ENCODE results near the gene BACE1-AS. TPM values are rescaled to one million over a fixed set of nuclear protein-coding genes. Genes with fewer than 3 reads are reported as not detected.
A peak's percentile ranks its signal among the peaks of the same experiment; 100 is the strongest.

Gene BACE1-AS
- total and polyA plus RNA-seq, 2 experiments from 2014 or later, result 10.6 to 19.6 TPM

DNA sequence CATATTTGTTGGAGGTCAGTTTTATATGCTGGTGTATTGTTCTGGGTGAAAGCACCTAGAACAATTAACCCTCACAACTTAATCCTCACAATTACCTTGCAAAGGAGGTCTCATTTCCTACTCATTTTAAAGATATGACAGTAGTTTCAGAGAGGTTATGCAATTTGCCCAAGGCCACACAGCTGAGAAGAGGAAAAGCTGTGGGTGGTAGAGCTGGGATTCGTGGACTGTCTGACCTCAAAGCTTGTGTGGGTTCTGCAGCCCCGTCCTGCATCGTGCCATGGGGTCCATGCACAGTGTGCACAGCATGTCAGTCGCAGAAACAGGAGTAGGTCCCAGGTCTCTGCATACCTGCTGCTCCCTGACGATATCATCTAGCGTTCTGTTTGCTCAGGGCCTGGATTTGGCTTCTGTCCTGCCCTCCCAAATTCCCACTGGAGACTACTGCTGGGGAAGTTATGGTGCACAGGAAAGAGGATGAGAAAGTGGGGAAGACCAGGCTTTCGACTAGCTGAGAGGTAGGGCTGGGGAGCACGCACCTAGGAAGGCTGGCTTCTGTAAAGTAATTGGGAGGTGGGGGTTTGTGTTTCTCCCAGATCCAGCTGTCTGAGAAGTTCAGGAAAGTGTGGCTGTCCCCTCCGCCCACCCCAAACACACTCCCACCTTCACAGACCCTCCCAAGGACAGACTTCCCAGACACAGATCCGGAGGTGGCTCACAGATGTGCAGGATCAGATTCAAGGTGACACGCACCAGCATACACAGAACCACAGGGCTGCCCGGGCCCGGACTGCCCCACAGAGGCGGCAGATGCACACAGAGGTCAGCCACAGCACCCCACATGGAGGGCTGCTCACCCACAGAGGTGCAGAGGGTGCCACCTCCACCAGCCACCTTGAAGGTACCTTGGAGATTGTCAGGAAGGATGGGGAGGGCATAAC is 23.0 kb downstream of the BACE1-AS start (continued):
- TF ChIP-seq, protein P1, sequence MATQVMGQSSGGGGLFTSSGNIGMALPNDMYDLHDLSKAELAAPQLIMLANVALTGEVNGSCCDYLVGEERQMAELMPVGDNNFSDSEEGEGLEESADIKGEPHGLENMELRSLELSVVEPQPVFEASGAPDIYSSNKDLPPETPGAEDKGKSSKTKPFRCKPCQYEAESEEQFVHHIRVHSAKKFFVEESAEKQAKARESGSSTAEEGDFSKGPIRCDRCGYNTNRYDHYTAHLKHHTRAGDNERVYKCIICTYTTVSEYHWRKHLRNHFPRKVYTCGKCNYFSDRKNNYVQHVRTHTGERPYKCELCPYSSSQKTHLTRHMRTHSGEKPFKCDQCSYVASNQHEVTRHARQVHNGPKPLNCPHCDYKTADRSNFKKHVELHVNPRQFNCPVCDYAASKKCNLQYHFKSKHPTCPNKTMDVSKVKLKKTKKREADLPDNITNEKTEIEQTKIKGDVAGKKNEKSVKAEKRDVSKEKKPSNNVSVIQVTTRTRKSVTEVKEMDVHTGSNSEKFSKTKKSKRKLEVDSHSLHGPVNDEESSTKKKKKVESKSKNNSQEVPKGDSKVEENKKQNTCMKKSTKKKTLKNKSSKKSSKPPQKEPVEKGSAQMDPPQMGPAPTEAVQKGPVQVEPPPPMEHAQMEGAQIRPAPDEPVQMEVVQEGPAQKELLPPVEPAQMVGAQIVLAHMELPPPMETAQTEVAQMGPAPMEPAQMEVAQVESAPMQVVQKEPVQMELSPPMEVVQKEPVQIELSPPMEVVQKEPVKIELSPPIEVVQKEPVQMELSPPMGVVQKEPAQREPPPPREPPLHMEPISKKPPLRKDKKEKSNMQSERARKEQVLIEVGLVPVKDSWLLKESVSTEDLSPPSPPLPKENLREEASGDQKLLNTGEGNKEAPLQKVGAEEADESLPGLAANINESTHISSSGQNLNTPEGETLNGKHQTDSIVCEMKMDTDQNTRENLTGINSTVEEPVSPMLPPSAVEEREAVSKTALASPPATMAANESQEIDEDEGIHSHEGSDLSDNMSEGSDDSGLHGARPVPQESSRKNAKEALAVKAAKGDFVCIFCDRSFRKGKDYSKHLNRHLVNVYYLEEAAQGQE (IDR thresholded peaks at IDR 0.05; ENCODE audit: unreplicated experiment), result no peak
- no peak for TF ChIP-seq NANOG (IDR thresholded peaks at IDR 0.05; ENCODE audit: borderline replicate concordance)
- no peak for TF ChIP-seq STAT1 (IDR thresholded peaks at IDR 0.05; ENCODE audit: unreplicated experiment)

DNA sequence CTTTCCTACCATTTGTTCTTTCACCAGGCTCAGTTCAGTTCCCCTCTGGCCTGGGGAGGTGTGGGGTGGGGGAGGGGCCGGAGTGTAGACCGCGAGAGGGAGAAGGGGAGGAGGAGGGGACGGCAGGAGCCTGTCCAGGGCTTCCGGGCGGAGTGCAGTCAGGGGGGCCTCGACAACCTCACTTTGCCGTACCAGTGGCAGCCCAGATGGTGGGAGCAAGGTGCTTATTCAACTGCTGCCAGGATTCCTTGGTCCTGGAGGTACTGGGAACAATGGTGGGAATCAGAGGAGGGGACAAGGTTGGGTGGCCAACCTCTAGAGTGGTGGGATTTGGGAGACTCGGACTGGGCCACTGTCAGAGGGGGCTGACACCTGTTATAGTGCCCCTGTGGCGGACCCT is 23.7 kb downstream of the BACE1-AS start:
- ATAC-seq (peak; percentile 11), DNase-seq (ENCODE audit: low spot score) (peak; percentile 36)
- peaks cover 15% of the 10 kb centered on the region for H3K27me3 Mint-ChIP-seq (ENCODE audit: insufficient read depth, low read depth, poor library complexity)
- no peaks in the 10 kb centered on the region for H3K36me3 Mint-ChIP-seq (ENCODE audit: low read depth)
- H3K9me3 Mint-ChIP-seq, result no peaks in the 10 kb centered on the region; the same call in 2 of the 3 replicates
- no peak overlapping the region for H3K27ac Mint-ChIP-seq
- H3K4me2 ChIP-seq, result peak overlapping the region; percentile 79
- H3K4me3 Mint-ChIP-seq, result peak overlapping the region; percentile 70
- H3K4me1 ChIP-seq (ENCODE audit: insufficient read depth), result peaks cover 13% of the 10 kb centered on the region; the same call in 1 of the 2 replicates
- no peak overlapping the region for H3K27ac ChIP-seq (ENCODE audit: low read depth)
- H2AFZ ChIP-seq, result no peak overlapping the region; the same call in 1 of the 2 replicates
- H3K27me3 ChIP-seq (ENCODE audit: insufficient read depth), result no peaks in the 10 kb centered on the region
- no peaks in the 10 kb centered on the region for H4K20me1 ChIP-seq (replicated peaks; ENCODE audit: insufficient read depth)
- H3K36me3 ChIP-seq (ENCODE audit: insufficient read depth), result no peaks in the 10 kb centered on the region
- no peaks in the 10 kb centered on the region for H3F3A ChIP-seq (replicated peaks; ENCODE audit: low read depth)
- no peaks in the 10 kb centered on the region for H3K9me2 ChIP-seq (ENCODE audit: insufficient read depth)
- H3K4me3 ChIP-seq, result peak overlapping the region; percentile 72
- peaks cover 16% of the 10 kb centered on the region for H3K4me1 Mint-ChIP-seq
- no peaks in the 10 kb centered on the region for H3K79me2 ChIP-seq (replicated peaks; ENCODE audit: insufficient read depth)
- TF ChIP-seq CREB1 (CRISPR knock-in tag; IDR thresholded peaks at IDR 0.05; ENCODE audit: low read depth) (no peak), ZNF114 (CRISPR knock-in tag; IDR thresholded peaks at IDR 0.05) (no peak), STAT1 (IDR thresholded peaks at IDR 0.05; ENCODE audit: unreplicated experiment) (no peak), NANOG (IDR thresholded peaks at IDR 0.05; ENCODE audit: borderline replicate concordance) (no peak), EZH2phosphoT487 (IDR thresholded peaks at IDR 0.05; ENCODE audit: unreplicated experiment) (no peak), POLR2AphosphoS5 (IDR thresholded peaks at IDR 0.05; ENCODE audit: low read depth) (no peak), JUNB (IDR thresholded peaks at IDR 0.05; ENCODE audit: unreplicated experiment) (no peak), ZNF331 (CRISPR knock-in tag; IDR thresholded peaks at IDR 0.05; ENCODE audit: low read depth) (no peak)
- TF ChIP-seq, protein P2, sequence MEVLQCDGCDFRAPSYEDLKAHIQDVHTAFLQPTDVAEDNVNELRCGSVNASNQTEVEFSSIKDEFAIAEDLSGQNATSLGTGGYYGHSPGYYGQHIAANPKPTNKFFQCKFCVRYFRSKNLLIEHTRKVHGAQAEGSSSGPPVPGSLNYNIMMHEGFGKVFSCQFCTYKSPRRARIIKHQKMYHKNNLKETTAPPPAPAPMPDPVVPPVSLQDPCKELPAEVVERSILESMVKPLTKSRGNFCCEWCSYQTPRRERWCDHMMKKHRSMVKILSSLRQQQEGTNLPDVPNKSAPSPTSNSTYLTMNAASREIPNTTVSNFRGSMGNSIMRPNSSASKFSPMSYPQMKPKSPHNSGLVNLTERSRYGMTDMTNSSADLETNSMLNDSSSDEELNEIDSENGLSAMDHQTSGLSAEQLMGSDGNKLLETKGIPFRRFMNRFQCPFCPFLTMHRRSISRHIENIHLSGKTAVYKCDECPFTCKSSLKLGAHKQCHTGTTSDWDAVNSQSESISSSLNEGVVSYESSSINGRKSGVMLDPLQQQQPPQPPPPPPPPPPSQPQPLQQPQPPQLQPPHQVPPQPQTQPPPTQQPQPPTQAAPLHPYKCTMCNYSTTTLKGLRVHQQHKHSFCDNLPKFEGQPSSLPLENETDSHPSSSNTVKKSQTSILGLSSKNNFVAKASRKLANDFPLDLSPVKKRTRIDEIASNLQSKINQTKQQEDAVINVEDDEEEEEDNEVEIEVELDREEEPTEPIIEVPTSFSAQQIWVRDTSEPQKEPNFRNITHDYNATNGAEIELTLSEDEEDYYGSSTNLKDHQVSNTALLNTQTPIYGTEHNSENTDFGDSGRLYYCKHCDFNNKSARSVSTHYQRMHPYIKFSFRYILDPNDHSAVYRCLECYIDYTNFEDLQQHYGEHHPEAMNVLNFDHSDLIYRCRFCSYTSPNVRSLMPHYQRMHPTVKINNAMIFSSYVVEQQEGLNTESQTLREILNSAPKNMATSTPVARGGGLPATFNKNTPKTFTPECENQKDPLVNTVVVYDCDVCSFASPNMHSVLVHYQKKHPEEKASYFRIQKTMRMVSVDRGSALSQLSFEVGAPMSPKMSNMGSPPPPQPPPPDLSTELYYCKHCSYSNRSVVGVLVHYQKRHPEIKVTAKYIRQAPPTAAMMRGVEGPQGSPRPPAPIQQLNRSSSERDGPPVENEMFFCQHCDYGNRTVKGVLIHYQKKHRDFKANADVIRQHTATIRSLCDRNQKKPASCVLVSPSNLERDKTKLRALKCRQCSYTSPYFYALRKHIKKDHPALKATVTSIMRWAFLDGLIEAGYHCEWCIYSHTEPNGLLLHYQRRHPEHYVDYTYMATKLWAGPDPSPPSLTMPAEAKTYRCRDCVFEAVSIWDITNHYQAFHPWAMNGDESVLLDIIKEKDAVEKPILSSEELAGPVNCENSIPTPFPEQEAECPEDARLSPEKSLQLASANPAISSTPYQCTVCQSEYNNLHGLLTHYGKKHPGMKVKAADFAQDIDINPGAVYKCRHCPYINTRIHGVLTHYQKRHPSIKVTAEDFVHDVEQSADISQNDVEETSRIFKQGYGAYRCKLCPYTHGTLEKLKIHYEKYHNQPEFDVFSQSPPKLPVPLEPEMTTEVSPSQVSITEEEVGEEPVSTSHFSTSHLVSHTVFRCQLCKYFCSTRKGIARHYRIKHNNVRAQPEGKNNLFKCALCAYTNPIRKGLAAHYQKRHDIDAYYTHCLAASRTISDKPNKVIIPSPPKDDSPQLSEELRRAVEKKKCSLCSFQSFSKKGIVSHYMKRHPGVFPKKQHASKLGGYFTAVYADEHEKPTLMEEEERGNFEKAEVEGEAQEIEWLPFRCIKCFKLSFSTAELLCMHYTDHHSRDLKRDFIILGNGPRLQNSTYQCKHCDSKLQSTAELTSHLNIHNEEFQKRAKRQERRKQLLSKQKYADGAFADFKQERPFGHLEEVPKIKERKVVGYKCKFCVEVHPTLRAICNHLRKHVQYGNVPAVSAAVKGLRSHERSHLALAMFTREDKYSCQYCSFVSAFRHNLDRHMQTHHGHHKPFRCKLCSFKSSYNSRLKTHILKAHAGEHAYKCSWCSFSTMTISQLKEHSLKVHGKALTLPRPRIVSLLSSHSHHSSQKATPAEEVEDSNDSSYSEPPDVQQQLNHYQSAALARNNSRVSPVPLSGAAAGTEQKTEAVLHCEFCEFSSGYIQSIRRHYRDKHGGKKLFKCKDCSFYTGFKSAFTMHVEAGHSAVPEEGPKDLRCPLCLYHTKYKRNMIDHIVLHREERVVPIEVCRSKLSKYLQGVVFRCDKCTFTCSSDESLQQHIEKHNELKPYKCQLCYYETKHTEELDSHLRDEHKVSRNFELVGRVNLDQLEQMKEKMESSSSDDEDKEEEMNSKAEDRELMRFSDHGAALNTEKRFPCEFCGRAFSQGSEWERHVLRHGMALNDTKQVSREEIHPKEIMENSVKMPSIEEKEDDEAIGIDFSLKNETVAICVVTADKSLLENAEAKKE (CRISPR knock-in tag; IDR thresholded peaks at IDR 0.05), result no peak
- TF ChIP-seq, protein P3, sequence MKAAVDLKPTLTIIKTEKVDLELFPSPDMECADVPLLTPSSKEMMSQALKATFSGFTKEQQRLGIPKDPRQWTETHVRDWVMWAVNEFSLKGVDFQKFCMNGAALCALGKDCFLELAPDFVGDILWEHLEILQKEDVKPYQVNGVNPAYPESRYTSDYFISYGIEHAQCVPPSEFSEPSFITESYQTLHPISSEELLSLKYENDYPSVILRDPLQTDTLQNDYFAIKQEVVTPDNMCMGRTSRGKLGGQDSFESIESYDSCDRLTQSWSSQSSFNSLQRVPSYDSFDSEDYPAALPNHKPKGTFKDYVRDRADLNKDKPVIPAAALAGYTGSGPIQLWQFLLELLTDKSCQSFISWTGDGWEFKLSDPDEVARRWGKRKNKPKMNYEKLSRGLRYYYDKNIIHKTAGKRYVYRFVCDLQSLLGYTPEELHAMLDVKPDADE (IDR thresholded peaks at IDR 0.05), result no peak
